Measurements from ENCODE around the gene FLCN.

The FLCN gene

GRCh38 chr17:17173921-17174320 is 63.0 kb downstream of the FLCN start:
- in situ Hi-C loops (cut with MboI; ENCODE audit: low pct_unique_long_range_greater_than_20kb, low sequenced_read_pairs) = no loop called here
- DNase-seq = no peak

DNA sequence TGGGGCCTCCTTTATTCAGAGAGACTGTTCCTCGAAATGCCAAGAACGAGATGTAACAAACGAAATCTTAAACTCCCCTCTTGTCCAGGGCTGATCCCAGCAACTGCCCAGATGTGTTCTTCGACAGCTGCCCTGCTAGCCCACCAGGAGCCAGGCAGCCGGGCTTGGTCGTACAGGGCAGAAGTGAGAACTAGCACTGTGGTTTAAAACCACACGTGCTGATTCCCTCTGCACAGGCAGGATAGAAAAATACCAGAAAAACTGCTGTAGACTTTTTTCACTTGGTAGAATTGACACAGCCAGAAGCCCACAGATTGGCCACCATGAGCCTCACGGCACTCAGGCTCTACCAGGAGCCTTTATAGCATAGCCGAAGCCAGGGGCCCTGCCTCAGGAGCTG is 64.0 kb downstream of the FLCN start:
- DNase-seq = no peak
- in situ Hi-C loops (cut with MboI; ENCODE audit: low pct_unique_long_range_greater_than_20kb, low sequenced_read_pairs) = no loop called here

GRCh38 chr17:17172001-17172939 is 64.7 kb downstream of the FLCN start:
- in situ Hi-C loops (cut with MboI; ENCODE audit: low pct_unique_long_range_greater_than_20kb, low sequenced_read_pairs) = no loop called here
- DNase-seq = no peak

- DNase-seq = no peak
- in situ Hi-C loops (cut with MboI; ENCODE audit: low pct_unique_long_range_greater_than_20kb, low sequenced_read_pairs) = no loop called here
These were observed 65.8 kb downstream of the FLCN start for GRCh38 chr17:17171186-17171585.

GRCh38 chr17:17170346-17170985 is 66.5 kb downstream of the FLCN start:
- no peak for DNase-seq
- in situ Hi-C loops (cut with MboI; ENCODE audit: low pct_unique_long_range_greater_than_20kb, low sequenced_read_pairs) = no loop called here

DNA sequence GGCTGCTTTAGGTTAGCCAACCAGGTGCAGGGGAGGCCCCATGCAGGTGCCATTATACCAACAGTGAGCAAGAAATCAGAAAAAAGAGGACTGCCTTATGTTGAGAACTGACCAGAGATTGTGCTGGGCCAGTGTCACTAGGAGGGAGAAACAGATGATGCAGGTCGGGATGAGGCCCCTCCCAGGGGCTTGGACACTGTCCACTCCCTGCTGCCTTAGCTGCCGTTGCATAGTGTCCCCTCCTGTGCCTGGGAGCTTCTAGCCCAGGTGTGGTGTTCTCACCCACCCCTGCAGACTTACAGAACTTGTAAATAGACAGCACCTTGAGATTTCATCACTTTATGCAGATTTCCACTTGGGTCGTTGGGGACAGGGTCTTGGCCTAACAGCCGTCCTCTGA is 67.6 kb downstream of the FLCN start:
- in situ Hi-C loops (cut with MboI; ENCODE audit: low pct_unique_long_range_greater_than_20kb, low sequenced_read_pairs) = no loop called here
- DNase-seq = no peak

GRCh38 chr17:17168401-17168800 is 68.6 kb downstream of the FLCN start:
- DNase-seq = no peak
- in situ Hi-C loops (cut with MboI; ENCODE audit: low pct_unique_long_range_greater_than_20kb, low sequenced_read_pairs) = no loop called here

DNA sequence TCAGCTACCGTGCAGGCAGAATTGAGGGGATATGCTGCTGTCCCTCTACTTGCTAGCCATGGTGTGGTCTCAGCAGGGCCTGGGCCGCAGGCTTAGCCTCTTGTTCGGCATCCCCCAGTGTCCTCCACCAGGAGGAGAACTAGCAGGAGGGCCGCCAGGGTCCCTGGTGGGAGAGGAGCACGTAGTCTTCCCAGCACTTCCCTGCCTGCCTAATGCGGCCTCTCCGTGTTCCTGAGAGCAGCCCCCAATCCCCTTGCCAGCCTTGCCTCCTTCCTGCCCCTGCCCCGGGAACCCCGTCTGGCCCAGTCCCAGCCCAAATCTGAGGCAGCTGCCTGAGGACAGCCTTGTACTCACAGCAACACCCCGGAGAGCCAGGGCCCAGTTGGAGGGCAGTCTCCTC is 69.0 kb downstream of the FLCN start:
- in situ Hi-C loops (cut with MboI; ENCODE audit: low pct_unique_long_range_greater_than_20kb, low sequenced_read_pairs) = no loop called here

DNA sequence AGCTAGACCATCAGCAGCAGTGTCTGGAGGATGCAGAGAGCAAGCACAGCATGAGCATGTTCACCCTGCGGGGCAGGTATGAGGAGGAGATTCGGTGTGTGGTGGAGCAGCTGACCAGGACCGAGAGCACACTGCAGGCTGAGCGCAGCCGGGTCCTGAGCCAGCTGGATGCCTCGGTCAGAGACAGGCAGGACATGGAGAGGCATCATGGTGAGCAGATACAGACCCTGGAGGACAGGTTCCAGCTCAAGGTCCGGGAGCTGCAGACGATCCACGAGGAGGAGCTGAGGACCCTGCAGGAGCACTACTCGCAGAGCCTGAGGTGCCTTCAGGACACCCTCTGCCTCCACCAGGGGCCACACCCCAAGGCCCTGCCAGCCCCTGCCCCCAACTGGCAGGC is 69.6 kb downstream of the FLCN start:
- in situ Hi-C loops (cut with MboI; ENCODE audit: low pct_unique_long_range_greater_than_20kb, low sequenced_read_pairs) = no loop called here
- no peak for DNase-seq

More for the DNA sequence above, 69.0 kb downstream of the FLCN start:
- no peak for DNase-seq

- DNase-seq = no peak
These were observed 70.5 kb downstream of the FLCN start for GRCh38 chr17:17166446-17166845.

GRCh38 chr17:17165666-17166308 is 71.2 kb downstream of the FLCN start:
- no peak for DNase-seq
- in situ Hi-C loops (cut with MboI; ENCODE audit: low pct_unique_long_range_greater_than_20kb, low sequenced_read_pairs) = no loop called here

More at GRCh38 chr17:17166446-17166845, 70.5 kb downstream of the FLCN start:
- in situ Hi-C loops (cut with MboI; ENCODE audit: low pct_unique_long_range_greater_than_20kb, low sequenced_read_pairs) = no loop called here

GRCh38 chr17:17164676-17165075 is 72.3 kb downstream of the FLCN start:
- in situ Hi-C loops (cut with MboI; ENCODE audit: low pct_unique_long_range_greater_than_20kb, low sequenced_read_pairs) = no loop called here
- no peak for DNase-seq

- no peak for DNase-seq
These were observed 72.8 kb downstream of the FLCN start for GRCh38 chr17:17164156-17164555.

More at GRCh38 chr17:17164156-17164555, 72.8 kb downstream of the FLCN start:
- in situ Hi-C loops (cut with MboI; ENCODE audit: low pct_unique_long_range_greater_than_20kb, low sequenced_read_pairs) = no loop called here

Measured in KBM-7 (cell line).